Kidney (tissue), 14 donors: Measurements from ENCODE around the gene ZNF646. TPM values are rescaled to one million over a fixed set of nuclear protein-coding genes. Genes with fewer than 3 reads are reported as not detected.
A peak's percentile ranks its signal among the peaks of the same experiment; 100 is the strongest.
"Not testable (repeated sequence)": the region's sequence is repeated elsewhere in the genome, so short reads cannot be mapped to it uniquely, and the experiment has no call there.

Experiments
- DNase-seq, 5 donors: peaks; one replicate each; pipeline ENCODE4 v3.0.0-alpha.2; 2013 to 2020
- FAIRE-seq: peaks from 2 replicates; lab custom pipeline; 2012; peaks lifted over from hg19 to GRCh38; lab: Jason Lieb, UNC
- H3K27ac ChIP-seq, 2 donors: one replicate each; pipeline ENCODE4 v1.7.0; 2013; ENCODE audit warnings: low read depth in 2 of 2, low read length in 2 of 2, inconsistent platforms in 1 of 2
- H3K27me3 ChIP-seq: one replicate; pipeline ENCODE4 v1.7.1; 2013; ENCODE audit warnings: low read length, inconsistent platforms; ENCODE audit not compliant: control insufficient read depth, insufficient read depth
- H3K36me3 ChIP-seq, 3 donors: one replicate each; pipeline versions ENCODE4 v1.7.0 to v1.7.1; 2013; ENCODE audit warnings: low read length in 3 of 3, control low read depth in 1 of 3, inconsistent platforms in 1 of 3; ENCODE audit not compliant: insufficient read depth in 3 of 3, control insufficient read depth in 2 of 3
- H3K4me1 ChIP-seq, 3 donors: one replicate each; pipeline versions ENCODE4 v1.7.0 to v1.7.1; 2013; ENCODE audit warnings: low read length in 3 of 3, inconsistent platforms in 1 of 3, low read depth in 1 of 3; ENCODE audit not compliant: control insufficient read depth in 2 of 3, insufficient read depth in 2 of 3
- H3K4me3 ChIP-seq, 3 donors: one replicate each; pipeline versions ENCODE4 v1.7.0 to v1.8.1; 2013; ENCODE audit warnings: low read length in 3 of 3, control low read depth in 1 of 3, inconsistent platforms in 1 of 3
- H3K9ac ChIP-seq, 3 donors: one replicate each; pipeline versions ENCODE4 v1.7.0 to v1.7.1; 2013; ENCODE audit warnings: low read length in 3 of 3, control low read depth in 1 of 3, inconsistent platforms in 1 of 3
- H3K9me3 ChIP-seq, 3 donors: one replicate each; pipeline versions ENCODE4 v1.7.0 to v1.7.1; 2013; ENCODE audit warnings: low read length in 3 of 3, control low read depth in 1 of 3, inconsistent platforms in 1 of 3; ENCODE audit not compliant: control insufficient read depth in 2 of 3, insufficient read depth in 1 of 3
- CTCF ChIP-seq: IDR thresholded peaks from 3 replicates; pipeline ENCODE4 v1.5.1; 2012; ENCODE audit warnings: mild to moderate bottlenecking, moderate library complexity, borderline replicate concordance; ENCODE audit not compliant: insufficient read depth; ENCODE audit errors: extremely low read depth
- intact Hi-C: fragments of 100-400 bp; cut with DNase I; formaldehyde crosslinking; loops from one replicate; pipeline ENCODE4 v1.11.1; 2022
- polyA plus RNA-seq: library from polyadenylated mRNA; stranded (reverse); fragments of 350-450 nt; fragmentation: Illumina TruSeq; extraction: RNeasy Lipid Tissue Mini Kit (QIAGEN cat#74804); gene quantifications from one replicate; pipeline ENCODE4 v1.2.3, GENCODE V29; 2014; ENCODE audit warnings: low read depth, low replicate concordance; ENCODE audit not compliant: insufficient read depth
- total RNA-seq: library from RNA; stranded (reverse); fragmentation: NEBNext Ultra II Directional; extraction: Animal tissue kit (Norgen Biotek cat#: 25700); gene quantifications from one replicate; pipeline ENCODE4 v1.2.1, GENCODE V29; 2021
- donor health status: control.
- donor health status: control.
- donor health status: control.
- donor health status: control.
- donor health status: control.
- donor health status: DM: yes; HTN: yes; CAD: no.
- donor health status: Normal renal cell carcinoma (clear cell type).

ZNF646 gene
- total and polyA plus RNA-seq, 2 donors from 2014 or later = 2.9 to 20.5 TPM

GRCh38 chr16:31099860-31100638, 25.8 kb downstream of the ZNF646 start:
- FAIRE-seq = no peak

GRCh38 chr16:31100876-31101641, 26.8 kb downstream of the ZNF646 start:
- intact Hi-C loops, H3K9ac ChIP-seq, H3K27ac ChIP-seq, FAIRE-seq, H3K4me3 ChIP-seq, H3K9me3 ChIP-seq, H3K4me1 ChIP-seq, H3K36me3 ChIP-seq, H3K27me3 ChIP-seq: not testable (repeated sequence)
- DNase-seq = peak in 2 of 5 donors; percentile 32 to 54

More at GRCh38 chr16:31099860-31100638, 25.8 kb downstream of the ZNF646 start:
- intact Hi-C loops = no loop called here
- no peaks in the 10 kb centered on the region for H3K27me3 ChIP-seq
- DNase-seq = no peak
- no peak overlapping the region for H3K27ac ChIP-seq
- H3K4me3 ChIP-seq = no peak overlapping the region
- no peaks in the 10 kb centered on the region for H3K36me3 ChIP-seq
- H3K9me3 ChIP-seq = no peaks in the 10 kb centered on the region
- peaks cover 0 to 4% (median 0%) of the 10 kb centered on the region in 3 donors for H3K4me1 ChIP-seq
- H3K9ac ChIP-seq = no peak overlapping the region
- TF ChIP-seq CTCF = no peak

GRCh38 chr16:31105677-31106213, 31.5 kb downstream of the ZNF646 start:
- Histone ChIP-seq H3K9ac (no peak overlapping the region), H3K27ac (peak overlapping the region; percentile 28 to 57), H3K9me3 (no peaks in the 10 kb centered on the region), H3K4me3 (peak overlapping the region in 1 of 3 donors; percentile 32), H3K27me3 (no peaks in the 10 kb centered on the region), H3K36me3 (peaks cover 0 to 9% (median 0%) of the 10 kb centered on the region in 3 donors), H3K4me1 (peaks cover 0 to 15% (median 0%) of the 10 kb centered on the region in 3 donors)
- FAIRE-seq (no peak), DNase-seq (peak; percentile 56 to 93 (median 82))
- TF ChIP-seq CTCF = peak; percentile 77
- intact Hi-C loops = no loop called here
